UCSD-AML1 (cell line): ENCODE results near the gene TMEM131L.
"Not testable (repeated sequence)": the region's sequence is repeated elsewhere in the genome, so short reads cannot be mapped to it uniquely, and the experiment has no call there.

ENCODE experiments used
- DNase-seq: peaks from one replicate; lab custom pipeline; 2025; ENCODE audit not compliant: unreplicated experiment; lab: John Stamatoyannopoulos, UW

TMEM131L gene

DNA sequence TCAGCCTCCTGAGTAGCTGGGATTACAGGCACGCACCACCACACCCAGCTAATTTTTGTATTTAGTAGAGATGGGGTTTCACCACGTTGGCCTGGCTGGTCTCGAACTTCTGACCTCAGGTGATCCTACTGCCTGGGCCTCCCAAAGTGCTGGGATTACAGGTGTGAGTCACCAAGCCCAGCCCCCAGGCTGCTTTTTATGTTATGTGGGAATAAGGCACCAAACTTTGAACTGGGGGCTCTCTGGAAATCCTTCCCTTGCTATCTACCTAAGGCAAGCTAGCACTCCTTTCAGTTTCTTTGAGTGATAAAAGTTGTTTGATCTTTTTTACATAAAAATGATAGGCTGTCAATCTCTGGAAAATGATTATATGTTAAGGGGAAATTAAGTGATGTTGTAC lies 101.5 kb downstream of the TMEM131L start:
- DNase-seq, result not testable (repeated sequence)

GRCh38 chr4:153570228-153570973 lies 104.2 kb downstream of the TMEM131L start:
- DNase-seq, result no peak

GRCh38 chr4:153571006-153571545 lies 104.9 kb downstream of the TMEM131L start:
- DNase-seq, result no peak

- no peak for DNase-seq
Measured at GRCh38 chr4:153572609-153573008, 106.4 kb downstream of the TMEM131L start.

DNA sequence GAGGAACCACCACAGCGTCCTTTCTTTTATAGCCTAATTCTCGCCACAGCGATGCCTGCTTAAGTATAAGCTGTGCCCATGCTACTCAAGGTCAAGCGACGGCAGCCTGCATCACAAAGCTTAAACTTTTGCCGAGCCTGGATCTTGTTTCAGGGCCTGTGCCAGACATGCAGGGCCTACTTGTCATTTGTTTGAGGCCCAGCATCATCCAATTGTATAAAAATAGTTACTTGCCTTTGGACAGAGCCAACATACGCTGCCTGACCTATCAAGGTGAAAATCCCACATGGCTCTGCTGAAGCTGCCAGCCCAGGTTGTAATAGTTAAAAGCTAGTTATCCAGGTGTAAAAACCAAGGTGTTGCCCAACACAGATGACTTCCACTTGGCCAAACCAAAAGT lies 107.1 kb downstream of the TMEM131L start:
- no peak for DNase-seq

DNA sequence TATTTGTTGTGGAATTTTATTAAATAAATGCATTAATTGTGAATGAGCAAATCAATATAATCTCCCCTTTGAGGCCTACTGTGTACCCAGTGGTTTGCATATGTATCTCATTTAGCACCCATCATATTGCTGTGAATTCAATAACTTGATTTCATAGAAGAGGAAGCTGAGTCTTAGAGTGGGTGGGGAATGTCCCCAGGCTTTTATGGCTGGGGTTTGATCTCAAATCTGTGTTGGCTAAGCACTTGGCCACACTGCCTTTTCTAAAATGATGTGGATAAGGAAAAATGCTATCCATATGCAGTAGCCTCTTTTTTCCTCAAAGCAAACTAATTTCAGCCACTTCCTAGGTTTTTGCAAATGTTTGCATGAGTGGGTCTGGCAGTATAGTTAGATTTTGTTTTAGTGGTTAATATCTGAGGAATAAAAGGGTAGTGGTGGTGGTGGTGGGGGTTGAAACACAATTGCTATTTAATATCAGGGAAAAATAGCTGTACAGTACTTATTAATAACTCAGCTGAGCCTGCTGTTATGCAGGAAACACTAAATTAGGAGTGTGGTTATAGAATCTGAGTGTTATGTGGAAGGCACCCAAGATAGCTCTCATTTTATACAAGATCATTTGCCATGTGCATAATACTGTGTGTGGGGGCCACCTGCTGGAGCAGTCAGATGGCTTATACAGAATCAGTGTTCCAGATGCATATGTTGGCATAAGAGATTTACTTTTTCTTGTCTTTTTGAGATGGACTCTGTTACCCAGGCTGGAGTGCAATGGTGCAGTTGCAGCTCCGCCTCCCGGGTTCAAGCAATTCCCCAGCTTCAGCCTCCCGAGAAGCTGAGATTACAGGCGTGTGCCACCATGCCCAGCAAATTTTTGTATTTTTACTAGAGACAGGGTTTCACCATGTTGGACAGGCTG lies 108.0 kb downstream of the TMEM131L start:
- DNase-seq, result peak; percentile 66

DNA sequence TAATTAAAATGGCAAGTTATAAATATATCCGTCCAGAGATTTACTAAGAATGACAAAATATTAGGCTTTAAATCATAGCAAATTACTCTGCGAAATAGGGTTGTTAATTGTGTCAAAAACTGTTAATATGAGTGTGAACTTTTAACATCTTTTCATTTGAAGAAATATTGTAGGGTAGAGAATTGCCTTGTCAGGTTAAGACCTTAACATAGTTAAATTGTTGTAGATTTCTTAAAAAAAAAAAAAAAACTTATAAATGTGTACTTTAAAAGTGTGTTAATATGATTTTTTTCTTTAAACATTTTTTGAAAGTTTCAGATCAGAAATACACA lies 110.2 kb downstream of the TMEM131L start:
- DNase-seq, result no peak

GRCh38 chr4:153577053-153577452 lies 110.9 kb downstream of the TMEM131L start:
- DNase-seq, result no peak

GRCh38 chr4:153579410-153579809 lies 113.2 kb downstream of the TMEM131L start:
- DNase-seq, result no peak

- no peak for DNase-seq
Measured at GRCh38 chr4:153579872-153580271, 113.7 kb downstream of the TMEM131L start.

DNA sequence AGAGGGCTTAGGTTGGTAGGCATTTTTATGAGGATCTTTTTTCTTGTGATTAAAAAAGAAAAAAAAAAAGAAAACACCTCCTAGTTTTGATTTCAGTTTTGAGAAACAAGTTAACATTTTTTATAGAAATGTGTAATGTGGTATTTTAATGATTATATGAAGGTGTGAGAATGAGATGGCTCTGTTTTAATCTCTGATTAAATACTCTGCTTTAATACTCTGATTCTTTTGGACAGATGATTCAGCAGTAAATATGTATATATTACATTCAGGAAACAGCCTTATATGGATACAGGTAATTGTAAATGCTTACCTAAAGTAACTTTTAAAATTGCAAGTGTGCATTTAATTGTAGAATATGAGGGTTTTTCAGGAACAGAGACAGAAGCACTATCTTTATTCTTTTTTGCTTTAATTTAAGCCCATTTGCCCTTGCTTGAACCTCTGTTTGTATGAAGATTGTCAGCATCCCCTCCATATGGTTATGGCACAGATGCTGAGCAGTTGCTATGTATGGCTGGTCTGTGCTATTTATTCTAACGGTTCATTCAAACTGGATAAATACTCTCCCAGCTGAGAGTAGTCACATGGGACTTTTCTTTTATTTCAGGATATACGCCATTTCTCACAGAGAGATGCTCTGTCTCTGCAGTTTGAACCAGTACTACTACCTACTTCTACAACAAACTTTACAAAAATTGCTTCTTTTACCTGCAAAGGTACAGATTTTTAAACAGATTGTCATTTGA lies 117.0 kb downstream of the TMEM131L start:
- no peak for DNase-seq

DNA sequence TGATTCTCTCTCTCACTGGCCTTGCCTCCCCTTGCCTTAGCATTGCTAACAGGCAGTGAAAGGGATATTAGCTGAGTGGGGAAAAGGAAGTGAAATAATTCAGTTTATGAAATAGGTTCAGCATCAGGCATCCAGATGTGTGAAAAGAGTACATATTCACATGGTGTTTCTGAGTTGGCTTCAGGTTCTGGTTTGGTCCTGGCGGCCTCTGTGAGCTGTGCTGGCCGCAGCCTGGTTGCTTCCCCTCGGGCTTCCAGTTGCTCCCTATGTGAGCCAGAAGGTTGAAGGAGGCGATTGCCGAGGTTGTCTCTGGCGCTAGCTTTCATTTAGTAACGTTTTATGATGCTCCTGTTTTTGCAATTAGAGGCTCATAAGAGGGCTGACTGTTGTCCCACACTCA lies 118.9 kb downstream of the TMEM131L start:
- DNase-seq, result no peak

DNA sequence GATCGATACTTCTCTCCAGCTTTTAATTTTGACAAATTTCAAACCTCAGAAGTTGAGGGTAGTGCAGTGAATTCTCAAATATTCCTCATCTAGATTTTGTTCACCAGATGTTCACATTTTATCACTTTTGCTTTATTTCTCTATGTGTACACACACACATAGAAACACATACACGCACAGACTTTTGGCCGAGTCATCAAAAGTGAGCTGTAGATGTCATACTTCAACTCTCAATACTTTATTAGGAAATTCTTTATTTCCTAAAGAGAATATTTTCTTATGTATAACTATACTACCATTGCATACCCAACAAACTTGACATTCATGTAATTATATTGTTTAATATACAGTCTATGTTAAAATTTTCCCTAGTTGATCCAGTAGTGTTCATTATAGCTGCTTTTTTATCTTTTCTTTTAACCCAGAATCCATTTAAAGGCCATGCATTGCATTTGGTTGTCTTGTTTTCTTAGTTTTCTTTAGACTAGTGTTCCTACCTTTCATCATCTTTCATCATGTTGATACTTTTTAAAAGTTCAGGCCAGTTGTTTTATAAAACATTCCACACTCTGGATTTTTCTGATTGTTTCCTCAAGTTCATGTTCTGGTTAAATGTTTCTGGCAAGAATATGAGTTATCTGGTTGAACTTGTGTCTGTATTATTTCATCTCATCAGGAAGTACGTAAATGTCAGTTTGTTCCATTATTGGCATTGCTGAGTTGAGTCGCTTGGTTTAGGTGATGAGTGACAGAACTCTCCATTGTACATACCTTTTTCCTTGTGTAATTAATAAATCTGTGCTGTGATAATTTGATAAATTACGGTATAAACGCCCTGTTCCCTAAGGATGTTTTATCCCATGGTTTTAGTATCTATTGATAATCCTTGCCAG lies 123.8 kb downstream of the TMEM131L start:
- no peak for DNase-seq

DNA sequence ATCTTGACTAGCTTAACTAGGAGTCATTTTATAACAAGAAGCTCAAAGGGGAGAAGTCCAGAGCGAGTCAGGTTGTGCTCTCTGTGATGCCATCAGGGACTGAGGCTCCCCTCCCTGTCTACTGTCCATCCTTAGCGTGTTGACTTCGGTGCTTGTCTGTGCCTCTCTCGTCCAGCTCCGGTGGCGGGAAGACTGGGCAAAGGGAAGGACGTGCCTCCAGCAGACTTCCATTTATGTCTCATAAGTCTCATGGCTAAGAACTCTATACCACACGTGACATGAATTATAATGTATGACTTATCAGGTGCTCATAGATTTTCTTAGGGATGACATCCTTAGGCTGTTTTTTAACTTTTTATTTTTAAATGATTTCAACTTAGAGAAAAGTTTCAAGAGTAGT lies 125.3 kb downstream of the TMEM131L start:
- DNase-seq, result no peak

DNA sequence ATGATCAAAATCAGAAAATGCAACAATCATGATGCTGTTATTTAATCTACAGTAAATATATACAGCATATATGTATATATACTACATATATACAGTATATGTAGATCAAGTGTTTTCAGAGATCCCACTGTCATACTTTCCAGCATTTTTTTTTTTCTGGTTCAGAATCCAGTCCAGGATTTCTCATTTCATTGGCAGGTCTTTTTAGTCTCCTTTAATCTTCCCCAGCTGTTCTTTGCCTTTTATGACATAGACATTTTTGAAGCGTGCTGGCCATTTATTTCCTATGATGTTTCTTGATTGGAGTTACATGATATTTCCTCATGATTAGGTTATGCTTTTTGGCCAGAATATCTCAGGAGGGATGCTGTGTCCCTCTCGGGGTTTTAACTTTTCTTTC lies 125.9 kb downstream of the TMEM131L start:
- DNase-seq, result no peak

DNA sequence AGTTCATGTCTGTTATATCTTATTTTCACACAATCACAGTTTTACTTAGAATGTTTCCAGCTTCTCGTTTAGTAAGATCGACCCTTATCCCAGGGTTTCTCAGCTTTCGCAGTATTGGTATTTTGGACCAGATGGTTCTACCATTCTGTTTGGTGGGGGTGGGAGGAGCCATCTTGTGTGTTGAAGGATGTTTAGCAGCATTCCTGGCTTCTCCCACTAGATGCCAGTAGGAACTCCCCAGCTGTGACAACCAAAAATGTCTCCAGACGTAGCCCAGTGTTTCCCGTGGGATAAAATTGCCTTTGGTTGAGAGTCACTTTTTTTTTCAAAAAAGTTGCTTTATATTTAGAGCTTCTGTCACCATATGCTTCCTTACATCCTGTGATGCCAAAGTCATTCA lies 127.0 kb downstream of the TMEM131L start:
- no peak for DNase-seq

- DNase-seq, result no peak
Measured at GRCh38 chr4:153594210-153594609, 128.1 kb downstream of the TMEM131L start.

DNA sequence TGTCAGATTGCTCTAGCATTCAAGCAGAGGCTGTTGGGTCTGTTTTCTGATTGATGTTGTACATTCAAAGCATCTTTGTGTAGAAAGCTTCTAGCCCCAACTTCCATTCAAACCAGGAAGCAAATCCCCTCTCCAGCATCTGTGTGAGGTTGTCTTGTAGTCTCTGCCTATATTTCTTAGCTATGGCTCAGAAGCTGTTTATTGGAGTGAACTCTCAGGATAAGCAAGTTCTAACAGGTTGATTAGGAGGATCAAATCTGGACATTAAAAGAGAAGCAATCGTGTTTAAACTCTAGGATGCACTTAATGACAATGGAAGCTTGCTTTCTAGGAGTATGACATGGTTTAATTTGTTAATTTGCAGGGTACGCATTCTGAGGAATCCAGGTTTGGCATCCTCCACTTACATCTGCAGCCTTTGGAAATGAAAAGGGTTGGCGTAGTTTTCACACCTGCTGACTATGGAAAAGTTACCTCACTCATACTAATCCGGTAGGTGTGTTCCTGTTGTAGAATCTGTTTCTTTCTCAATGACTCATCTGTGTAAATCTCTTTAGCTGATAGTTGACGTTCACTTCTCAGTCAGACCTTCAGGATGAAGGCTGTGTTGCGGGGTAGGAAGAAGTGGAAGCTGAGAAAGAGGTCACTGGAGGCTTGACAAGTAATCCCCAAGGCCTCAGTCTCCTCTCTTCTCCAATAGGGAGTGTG lies 129.9 kb downstream of the TMEM131L start:
- no peak for DNase-seq

DNA sequence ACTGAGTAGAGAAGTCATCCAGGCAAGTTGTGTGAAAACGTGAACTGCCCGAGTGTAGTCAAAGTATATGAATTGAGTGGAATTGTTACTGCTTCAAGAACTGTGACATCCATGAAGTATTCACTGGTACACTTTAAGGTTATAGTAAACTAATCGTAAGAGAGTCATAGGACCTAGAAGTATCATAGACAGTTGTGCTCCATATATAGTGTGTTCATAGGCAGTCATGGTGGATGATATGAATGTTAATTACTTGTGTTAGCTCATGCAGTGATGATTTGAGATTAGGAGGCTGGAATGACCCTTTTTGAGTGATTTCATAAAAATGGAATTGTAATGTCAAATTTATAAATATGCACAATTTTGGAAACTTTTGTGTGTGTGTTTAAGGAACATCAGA lies 136.6 kb downstream of the TMEM131L start:
- DNase-seq, result no peak

DNA sequence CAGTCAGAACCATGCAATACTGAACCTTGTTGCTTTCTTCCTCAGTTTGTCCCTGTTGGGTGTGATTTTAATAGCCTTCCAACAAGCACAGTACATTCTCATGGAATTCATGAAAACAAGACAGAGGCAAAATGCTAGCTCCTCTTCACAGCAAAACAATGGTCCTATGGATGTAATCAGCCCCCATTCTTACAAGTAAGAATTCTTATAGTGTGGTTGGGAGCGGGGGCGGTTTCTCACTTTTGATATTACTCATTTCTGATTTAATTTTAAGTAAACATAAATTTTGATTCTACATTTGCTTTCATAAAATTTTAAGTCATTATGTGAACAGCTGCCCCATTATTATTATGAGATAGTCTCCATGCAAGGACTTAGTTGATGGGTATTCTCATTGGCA lies 137.1 kb downstream of the TMEM131L start:
- DNase-seq, result no peak
